Astrocyte (in vitro differentiated cells and primary cell): ENCODE results near the gene OR13C3. TPM values are rescaled to one million over a fixed set of nuclear protein-coding genes. Genes with fewer than 3 reads are reported as not detected.
"Not testable (repeated sequence)": the region's sequence is repeated elsewhere in the genome, so short reads cannot be mapped to it uniquely, and the experiment has no call there.

ENCODE experiments used
- DNase-seq: peaks from one replicate; pipeline ENCODE4 v3.0.0-alpha.2; 2010; ENCODE audit warnings: low read depth
- FAIRE-seq: peaks from 2 replicates; lab custom pipeline; 2011; peaks lifted over from hg19 to GRCh38; lab: Jason Lieb, UNC
- H2AFZ ChIP-seq: 2 replicates; pipeline ENCODE4 v1.6.0; 2012; ENCODE audit warnings: low read depth, low read length, inconsistent platforms
- H3K27ac ChIP-seq: 2 replicates; pipeline ENCODE4 v1.5.1; 2011; ENCODE audit warnings: low read depth, low read length, inconsistent platforms
- H3K27me3 ChIP-seq: 2 replicates; pipeline ENCODE4 v1.6.0; 2011; ENCODE audit warnings: low read length, inconsistent platforms; ENCODE audit not compliant: insufficient read depth
- H3K36me3 ChIP-seq: 2 replicates; pipeline ENCODE4 v1.5.1; 2011; ENCODE audit warnings: low read length, inconsistent platforms; ENCODE audit not compliant: insufficient read depth
- H3K4me1 ChIP-seq: 2 replicates; pipeline ENCODE4 v1.5.1; 2011; ENCODE audit warnings: low read length, inconsistent platforms; ENCODE audit not compliant: insufficient read depth
- H3K4me2 ChIP-seq: 2 replicates; pipeline ENCODE4 v1.6.0; 2012; ENCODE audit warnings: low read length, inconsistent platforms
- H3K4me3 ChIP-seq: 2 replicates; pipeline ENCODE4 v1.5.1; 2011; ENCODE audit warnings: low read depth, mild to moderate bottlenecking, low read length, inconsistent platforms; ENCODE audit not compliant: insufficient read depth
- H3K79me2 ChIP-seq: 2 replicates; pipeline ENCODE4 v1.6.0; 2012; ENCODE audit warnings: mild to moderate bottlenecking, low read length, inconsistent platforms; ENCODE audit not compliant: insufficient read depth
- H3K9ac ChIP-seq: 2 replicates; pipeline ENCODE4 v1.6.0; 2012; ENCODE audit warnings: mild to moderate bottlenecking, low read length, inconsistent platforms
- H3K9me3 ChIP-seq: 2 replicates; pipeline ENCODE4 v1.5.1; 2012; ENCODE audit warnings: low read depth, mild to moderate bottlenecking, low read length, inconsistent platforms; ENCODE audit not compliant: insufficient read depth
- H4K20me1 ChIP-seq: 2 replicates; pipeline ENCODE4 v1.6.0; 2012; ENCODE audit warnings: low read length, inconsistent platforms; ENCODE audit not compliant: insufficient read depth
- H3K27ac Mint-ChIP-seq: one replicate; pipeline ENCODE4 v1.8.0; 2021; ENCODE audit warnings: mild to moderate bottlenecking, mixed read lengths; ENCODE audit not compliant: unreplicated experiment
- H3K27me3 Mint-ChIP-seq: one replicate; pipeline ENCODE4 v1.8.0; 2021; ENCODE audit warnings: low read depth, mixed read lengths; ENCODE audit not compliant: unreplicated experiment
- H3K36me3 Mint-ChIP-seq: one replicate; pipeline ENCODE4 v1.8.0; 2021; ENCODE audit warnings: low read depth, mixed read lengths; ENCODE audit not compliant: unreplicated experiment
- H3K4me1 Mint-ChIP-seq: one replicate; pipeline ENCODE4 v1.8.0; 2021; ENCODE audit warnings: low read depth, mixed read lengths; ENCODE audit not compliant: unreplicated experiment
- H3K4me3 Mint-ChIP-seq: one replicate; pipeline ENCODE4 v1.8.0; 2021; ENCODE audit warnings: mild to moderate bottlenecking, moderate library complexity, mixed read lengths; ENCODE audit not compliant: unreplicated experiment
- H3K9me3 Mint-ChIP-seq: one replicate; pipeline ENCODE4 v1.8.0; 2021; ENCODE audit warnings: mild to moderate bottlenecking, mixed read lengths; ENCODE audit not compliant: unreplicated experiment
- EZH2 ChIP-seq: IDR thresholded peaks from 2 replicates; pipeline ENCODE4 v1.6.1; 2012; ENCODE audit warnings: mild to moderate bottlenecking, low read length, inconsistent platforms; ENCODE audit not compliant: insufficient read depth
- total RNA-seq: library from RNA; stranded (reverse); gene quantifications from 2 replicates; pipeline ENCODE4 v1.2.1, GENCODE V29; 2021
- TF ChIP-seq, protein P1 (sequence below): IDR thresholded peaks from 2 replicates; pipeline ENCODE4 v1.5.1; 2011; ENCODE audit warnings: low read depth, mild to moderate bottlenecking, inconsistent platforms, low read length, moderate library complexity; ENCODE audit not compliant: insufficient read depth

Gene OR13C3
- total RNA-seq, 1 donor from 2014 or later = not detected

DNA sequence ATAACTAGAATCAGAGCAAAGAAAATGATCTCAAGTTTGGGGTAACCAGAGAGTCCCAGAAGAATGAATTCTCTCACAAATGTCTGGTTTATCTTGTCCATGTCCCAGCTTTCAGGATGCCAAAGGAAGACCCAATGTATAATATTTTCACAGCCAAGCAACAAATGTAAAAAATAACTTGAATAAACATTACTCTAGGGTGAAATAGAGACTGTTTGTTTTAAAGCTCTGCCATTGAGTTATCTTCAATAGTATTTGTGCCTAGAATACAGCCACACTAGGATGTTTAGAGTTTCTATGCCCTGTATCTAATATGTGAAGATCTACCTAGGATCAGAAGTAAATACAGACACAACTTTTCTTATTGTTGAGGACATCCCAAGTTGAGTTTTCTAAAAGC is 9.5 kb downstream of the OR13C3 start, which contains the start of gene OR13C4:
OR13C4 (minus strand) TSS at position 101 of the 400 bp plus-strand sequence; CDS start at position 101, 0 bp downstream.
- Mint-ChIP-seq H3K4me1 (no peaks in the 10 kb centered on the region), H3K27ac (no peak within 1 kb of the TSS), H3K4me3 (no peak within 1 kb of the TSS), H3K9me3 (peaks cover 3% of the 10 kb centered on the region), H3K36me3 (no peaks in the 10 kb centered on the region), H3K27me3 (no peaks in the 10 kb centered on the region)
- Histone ChIP-seq H3K27ac (no peak within 1 kb of the TSS), H4K20me1 (no peaks in the 10 kb centered on the region), H3K9ac (no peak within 1 kb of the TSS), H3K79me2 (no peaks in the 10 kb centered on the region), H3K36me3 (no peaks in the 10 kb centered on the region), H3K4me3 (no peak within 1 kb of the TSS), H3K9me3 (no peaks in the 10 kb centered on the region), H2AFZ (no peak within 1 kb of the TSS), H3K4me1 (no peaks in the 10 kb centered on the region), H3K4me2 (no peak within 1 kb of the TSS), H3K27me3 (no peaks in the 10 kb centered on the region)
- no peak for TF ChIP-seq EZH2
- TF ChIP-seq, protein P1, sequence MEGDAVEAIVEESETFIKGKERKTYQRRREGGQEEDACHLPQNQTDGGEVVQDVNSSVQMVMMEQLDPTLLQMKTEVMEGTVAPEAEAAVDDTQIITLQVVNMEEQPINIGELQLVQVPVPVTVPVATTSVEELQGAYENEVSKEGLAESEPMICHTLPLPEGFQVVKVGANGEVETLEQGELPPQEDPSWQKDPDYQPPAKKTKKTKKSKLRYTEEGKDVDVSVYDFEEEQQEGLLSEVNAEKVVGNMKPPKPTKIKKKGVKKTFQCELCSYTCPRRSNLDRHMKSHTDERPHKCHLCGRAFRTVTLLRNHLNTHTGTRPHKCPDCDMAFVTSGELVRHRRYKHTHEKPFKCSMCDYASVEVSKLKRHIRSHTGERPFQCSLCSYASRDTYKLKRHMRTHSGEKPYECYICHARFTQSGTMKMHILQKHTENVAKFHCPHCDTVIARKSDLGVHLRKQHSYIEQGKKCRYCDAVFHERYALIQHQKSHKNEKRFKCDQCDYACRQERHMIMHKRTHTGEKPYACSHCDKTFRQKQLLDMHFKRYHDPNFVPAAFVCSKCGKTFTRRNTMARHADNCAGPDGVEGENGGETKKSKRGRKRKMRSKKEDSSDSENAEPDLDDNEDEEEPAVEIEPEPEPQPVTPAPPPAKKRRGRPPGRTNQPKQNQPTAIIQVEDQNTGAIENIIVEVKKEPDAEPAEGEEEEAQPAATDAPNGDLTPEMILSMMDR = no peak
- no peak for FAIRE-seq
- DNase-seq = no peak

DNA sequence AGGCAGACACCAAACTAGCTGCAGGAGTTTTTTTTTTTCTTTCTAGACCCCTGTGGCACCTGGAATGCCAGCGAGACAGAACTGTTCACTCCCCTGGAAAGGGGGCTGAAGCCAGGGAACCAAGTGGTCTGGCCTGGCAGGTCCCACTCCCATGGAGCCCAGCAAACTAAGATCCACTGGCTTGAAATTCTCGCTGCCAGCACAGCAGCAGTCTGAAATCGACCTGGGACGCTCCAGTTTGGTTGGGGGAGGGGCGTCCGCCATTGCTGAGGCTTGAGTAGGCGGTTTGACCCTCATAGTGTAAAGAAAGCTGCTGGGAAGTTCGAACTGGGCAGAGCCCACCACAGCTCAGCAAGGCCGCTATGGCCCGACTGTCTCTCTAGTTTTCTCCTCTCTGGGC is 16.4 kb downstream of the OR13C3 start:
- not testable (repeated sequence) for H3K27me3 Mint-ChIP-seq, H3K27ac Mint-ChIP-seq, H3K4me3 Mint-ChIP-seq, H4K20me1 ChIP-seq, H3K4me3 ChIP-seq, H3K9ac ChIP-seq, H3K9me3 ChIP-seq, H3K27me3 ChIP-seq, FAIRE-seq, H3K4me2 ChIP-seq, H3K9me3 Mint-ChIP-seq, H3K79me2 ChIP-seq, DNase-seq, H3K4me1 Mint-ChIP-seq, H3K36me3 ChIP-seq, H3K4me1 ChIP-seq, H3K36me3 Mint-ChIP-seq, H2AFZ ChIP-seq, H3K27ac ChIP-seq

DNA sequence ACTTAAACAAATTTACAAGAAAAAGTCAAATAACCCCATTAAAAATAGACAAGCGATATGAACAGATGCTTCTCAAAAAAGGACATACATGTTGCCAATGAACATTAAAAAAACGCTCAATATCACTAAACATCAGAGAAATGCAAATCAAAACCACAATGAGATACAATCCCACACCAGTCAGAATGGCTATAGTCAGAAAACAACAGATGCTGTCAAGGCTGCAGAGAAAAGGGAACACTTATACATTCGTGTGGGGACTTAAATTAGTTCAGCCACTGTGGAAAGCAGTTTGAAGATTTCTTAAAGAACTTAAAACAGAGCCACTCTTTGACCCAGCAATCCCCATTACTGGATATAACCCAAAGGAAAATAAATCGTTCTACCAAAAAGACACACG is 21.8 kb downstream of the OR13C3 start:
- no peaks in the 10 kb centered on the region for H3K27me3 Mint-ChIP-seq
- H3K4me1 Mint-ChIP-seq = no peaks in the 10 kb centered on the region
- DNase-seq (no peak), FAIRE-seq (no peak)
- H4K20me1 ChIP-seq = no peaks in the 10 kb centered on the region
- no peaks in the 10 kb centered on the region for H3K9me3 ChIP-seq
- H3K4me1 ChIP-seq = no peaks in the 10 kb centered on the region
- no peaks in the 10 kb centered on the region for H3K36me3 Mint-ChIP-seq
- no peak for TF ChIP-seq EZH2
- TF ChIP-seq, protein P1 = no peak
- H3K4me3 Mint-ChIP-seq = no peak overlapping the region
- H3K27ac ChIP-seq = no peak overlapping the region
- H3K4me3 ChIP-seq = no peak overlapping the region
- H3K27ac Mint-ChIP-seq = no peak overlapping the region
- H3K4me2 ChIP-seq = no peak overlapping the region
- H3K9me3 Mint-ChIP-seq = no peaks in the 10 kb centered on the region
- no peaks in the 10 kb centered on the region for H3K79me2 ChIP-seq
- no peaks in the 10 kb centered on the region for H3K27me3 ChIP-seq
- no peaks in the 10 kb centered on the region for H3K36me3 ChIP-seq
- H3K9ac ChIP-seq = no peak overlapping the region
- H2AFZ ChIP-seq = no peak overlapping the region
